ENCODE data around the gene SYNE2.

SYNE2 gene

GRCh38 chr14:63995285-63995684 is 142.5 kb downstream of the SYNE2 start:
- TF ChIP-seq TCF12 (IDR thresholded peaks at IDR 0.05; ENCODE audit: low read depth) (no peak), CREB1 (IDR thresholded peaks at IDR 0.05; ENCODE audit: low read depth) (no peak), RAD21 (IDR thresholded peaks at IDR 0.05; ENCODE audit: low read depth) (no peak), TEAD4 (IDR thresholded peaks at IDR 0.05) (no peak), MAX (IDR thresholded peaks at IDR 0.05) (no peak), TAF1 (IDR thresholded peaks at IDR 0.05; ENCODE audit: low read depth) (no peak), REST (IDR thresholded peaks at IDR 0.05; ENCODE audit: low read depth) (no peak), CEBPB (IDR thresholded peaks at IDR 0.05) (no peak), NFIC (IDR thresholded peaks at IDR 0.05) (no peak), EGR1 (IDR thresholded peaks at IDR 0.05) (no peak), USF1 (IDR thresholded peaks at IDR 0.05) (no peak), EP300 (IDR thresholded peaks at IDR 0.05; ENCODE audit: borderline replicate concordance) (no peak), FOXM1 (IDR thresholded peaks at IDR 0.05; ENCODE audit: borderline replicate concordance, low read depth) (no peak)

- TF ChIP-seq YY1 (IDR thresholded peaks at IDR 0.05; ENCODE audit: low read depth), result no peak
- TF ChIP-seq EGR1 (IDR thresholded peaks at IDR 0.05), result no peak
- no peak for TF ChIP-seq RAD21 (IDR thresholded peaks at IDR 0.05; ENCODE audit: low read depth)
- TF ChIP-seq CREB1 (IDR thresholded peaks at IDR 0.05; ENCODE audit: low read depth), result no peak
- TF ChIP-seq REST (IDR thresholded peaks at IDR 0.05; ENCODE audit: low read depth), result no peak
- TF ChIP-seq TAF1 (IDR thresholded peaks at IDR 0.05; ENCODE audit: low read depth), result no peak
- TF ChIP-seq TCF12 (IDR thresholded peaks at IDR 0.05; ENCODE audit: low read depth), result no peak
Measured at GRCh38 chr14:63996016-63996415, 143.2 kb downstream of the SYNE2 start.

GRCh38 chr14:63996625-63997220 is 143.9 kb downstream of the SYNE2 start:
- TF ChIP-seq REST (IDR thresholded peaks at IDR 0.05; ENCODE audit: low read depth) (no peak), EP300 (IDR thresholded peaks at IDR 0.05; ENCODE audit: borderline replicate concordance) (no peak), EGR1 (IDR thresholded peaks at IDR 0.05) (no peak), NFIC (IDR thresholded peaks at IDR 0.05) (no peak), TAF1 (IDR thresholded peaks at IDR 0.05; ENCODE audit: low read depth) (no peak), ZBTB7A (IDR thresholded peaks at IDR 0.05; ENCODE audit: low read depth) (no peak)

GRCh38 chr14:64000749-64001148 is 147.9 kb downstream of the SYNE2 start:
- TF ChIP-seq EGR1 (IDR thresholded peaks at IDR 0.05) (no peak), TEAD4 (IDR thresholded peaks at IDR 0.05) (no peak), CEBPB (IDR thresholded peaks at IDR 0.05) (no peak), USF1 (IDR thresholded peaks at IDR 0.05) (no peak)

- no peak for TF ChIP-seq USF1 (IDR thresholded peaks at IDR 0.05)
- no peak for TF ChIP-seq YY1 (IDR thresholded peaks at IDR 0.05; ENCODE audit: low read depth)
- no peak for TF ChIP-seq EP300 (IDR thresholded peaks at IDR 0.05; ENCODE audit: borderline replicate concordance)
- TF ChIP-seq ZBTB7A (IDR thresholded peaks at IDR 0.05; ENCODE audit: low read depth), result no peak
- no peak for TF ChIP-seq TAF1 (IDR thresholded peaks at IDR 0.05; ENCODE audit: low read depth)
- no peak for TF ChIP-seq EGR1 (IDR thresholded peaks at IDR 0.05)
- no peak for TF ChIP-seq RAD21 (IDR thresholded peaks at IDR 0.05; ENCODE audit: low read depth)
- TF ChIP-seq NFIC (IDR thresholded peaks at IDR 0.05), result no peak
- TF ChIP-seq TEAD4 (IDR thresholded peaks at IDR 0.05), result no peak
- TF ChIP-seq FOXM1 (IDR thresholded peaks at IDR 0.05; ENCODE audit: borderline replicate concordance, low read depth), result no peak
- no peak for TF ChIP-seq TCF12 (IDR thresholded peaks at IDR 0.05; ENCODE audit: low read depth)
- TF ChIP-seq REST (IDR thresholded peaks at IDR 0.05; ENCODE audit: low read depth), result no peak
- no peak for TF ChIP-seq CREB1 (IDR thresholded peaks at IDR 0.05; ENCODE audit: low read depth)
- TF ChIP-seq MAX (IDR thresholded peaks at IDR 0.05), result no peak
- TF ChIP-seq CEBPB (IDR thresholded peaks at IDR 0.05), result no peak
Measured at GRCh38 chr14:64005822-64006221, 153.0 kb downstream of the SYNE2 start.

Measured in Ishikawa (cell line).